ENCODE measurements around the gene NUP205. TPM values are rescaled to one million over a fixed set of nuclear protein-coding genes. Genes with fewer than 3 reads are reported as not detected.
"Not testable (repeated sequence)": the region's sequence is repeated elsewhere in the genome, so short reads cannot be mapped to it uniquely, and the experiment has no call there.

Gene NUP205
- total RNA-seq, 1 donor from 2014 or later, result 91.6 TPM

DNA sequence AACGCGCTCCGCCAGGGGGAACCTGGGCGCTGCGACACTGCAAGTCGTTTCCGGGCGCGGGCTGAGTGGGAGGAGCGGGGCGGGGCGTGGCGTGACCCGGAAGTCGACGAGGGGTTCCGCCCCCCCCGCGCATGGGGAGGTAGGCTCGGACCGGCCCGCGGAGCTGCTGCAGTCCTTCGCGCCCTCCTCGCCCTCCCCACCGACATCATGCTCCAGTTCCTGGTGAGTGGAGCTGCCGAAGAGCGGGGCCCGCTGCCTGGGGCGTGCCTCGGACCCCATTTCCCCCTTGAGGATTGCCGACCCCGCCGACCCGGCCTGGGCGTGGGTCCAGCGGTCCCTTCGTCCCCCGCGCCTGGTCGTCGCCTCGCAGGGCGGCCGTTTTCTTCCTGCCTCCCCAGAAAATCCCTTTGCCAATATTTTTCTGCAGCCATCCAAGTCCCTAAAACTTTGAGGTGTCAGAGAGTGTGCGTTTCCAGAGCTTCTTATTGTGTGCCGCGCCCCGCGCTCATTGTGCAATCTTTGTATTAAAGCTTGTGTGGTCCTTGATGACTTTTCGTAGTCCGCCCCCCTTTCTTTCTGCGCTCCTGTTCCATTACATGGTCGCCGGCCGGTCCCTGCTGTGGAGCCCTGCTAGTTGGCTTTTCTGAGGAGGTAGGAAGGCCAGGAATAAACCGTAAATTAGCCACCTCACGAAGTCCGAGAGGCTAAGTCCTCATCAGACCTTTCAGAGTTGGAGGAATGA lies 104.8 kb downstream of the NUP205 start, which contains the start of gene STMP1:
STMP1 (plus strand) TSS at position 142 of the 742 bp plus-strand sequence.
- peak within 1 kb of the TSS; percentile 96 for H3K4me3 ChIP-seq (ENCODE audit: low read depth, low read length)
- TF ChIP-seq, protein P1, sequence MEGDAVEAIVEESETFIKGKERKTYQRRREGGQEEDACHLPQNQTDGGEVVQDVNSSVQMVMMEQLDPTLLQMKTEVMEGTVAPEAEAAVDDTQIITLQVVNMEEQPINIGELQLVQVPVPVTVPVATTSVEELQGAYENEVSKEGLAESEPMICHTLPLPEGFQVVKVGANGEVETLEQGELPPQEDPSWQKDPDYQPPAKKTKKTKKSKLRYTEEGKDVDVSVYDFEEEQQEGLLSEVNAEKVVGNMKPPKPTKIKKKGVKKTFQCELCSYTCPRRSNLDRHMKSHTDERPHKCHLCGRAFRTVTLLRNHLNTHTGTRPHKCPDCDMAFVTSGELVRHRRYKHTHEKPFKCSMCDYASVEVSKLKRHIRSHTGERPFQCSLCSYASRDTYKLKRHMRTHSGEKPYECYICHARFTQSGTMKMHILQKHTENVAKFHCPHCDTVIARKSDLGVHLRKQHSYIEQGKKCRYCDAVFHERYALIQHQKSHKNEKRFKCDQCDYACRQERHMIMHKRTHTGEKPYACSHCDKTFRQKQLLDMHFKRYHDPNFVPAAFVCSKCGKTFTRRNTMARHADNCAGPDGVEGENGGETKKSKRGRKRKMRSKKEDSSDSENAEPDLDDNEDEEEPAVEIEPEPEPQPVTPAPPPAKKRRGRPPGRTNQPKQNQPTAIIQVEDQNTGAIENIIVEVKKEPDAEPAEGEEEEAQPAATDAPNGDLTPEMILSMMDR (conservative IDR thresholded peaks at IDR 0.05; ENCODE audit: low read depth, low read length), result peak; percentile 55

DNA sequence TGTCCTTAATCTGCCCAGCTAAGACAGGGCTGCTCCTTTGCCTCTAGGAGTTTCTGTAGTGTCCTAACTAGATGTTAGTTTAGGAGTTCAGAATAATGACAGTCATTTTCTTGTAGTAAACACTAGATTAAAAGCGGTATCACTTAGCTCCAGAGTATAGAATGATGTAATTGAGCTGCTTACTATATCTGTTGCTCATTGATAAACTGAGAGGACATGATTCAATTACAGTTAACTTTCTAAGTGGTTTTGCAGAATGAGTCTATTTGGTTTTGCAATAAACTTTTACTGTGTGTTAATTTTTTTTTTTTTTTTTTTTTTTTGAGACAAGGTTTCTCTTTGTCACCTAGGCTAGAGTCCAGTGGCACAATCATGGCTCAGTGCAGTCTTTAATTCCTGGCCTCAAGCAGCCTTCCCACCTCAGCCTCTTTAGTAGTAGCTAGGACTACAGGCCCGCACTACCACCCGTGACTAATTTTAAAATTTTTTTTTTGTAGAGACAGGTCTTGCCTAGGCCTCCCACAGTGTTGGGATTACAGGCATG lies 106.4 kb downstream of the NUP205 start:
- TF ChIP-seq, protein P1 (conservative IDR thresholded peaks at IDR 0.05; ENCODE audit: low read depth, low read length), result no peak
- H3K4me3 ChIP-seq (ENCODE audit: low read depth, low read length), result no peak overlapping the region
- no peak for DNase-seq (ENCODE audit: low read depth)

More for the DNA sequence above, 104.8 kb downstream of the NUP205 start, which contains the start of gene STMP1:
- no peak for DNase-seq (ENCODE audit: low read depth)

DNA sequence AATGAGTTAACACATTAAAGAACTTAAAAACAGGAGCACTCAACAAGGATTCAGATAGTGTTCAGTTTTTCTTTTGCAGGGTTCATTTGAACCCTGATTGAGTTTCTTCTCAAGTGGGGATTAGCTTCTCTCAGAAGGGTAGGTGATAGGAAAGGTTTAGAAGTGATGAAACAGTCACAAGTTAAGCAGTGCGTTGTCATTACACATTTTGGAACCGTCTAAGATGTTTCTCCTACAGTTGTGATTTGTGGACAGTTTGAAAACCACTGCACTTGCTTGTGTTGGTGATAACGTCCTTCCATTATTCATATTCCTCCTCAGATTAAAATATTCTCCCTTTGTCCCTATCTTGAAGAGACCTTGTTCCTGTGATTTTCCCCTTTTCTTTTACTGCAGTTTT lies 107.3 kb downstream of the NUP205 start:
- no peak overlapping the region for H3K4me3 ChIP-seq (ENCODE audit: low read depth, low read length)
- TF ChIP-seq, protein P1 (conservative IDR thresholded peaks at IDR 0.05; ENCODE audit: low read depth, low read length), result no peak
- DNase-seq (ENCODE audit: low read depth), result no peak

DNA sequence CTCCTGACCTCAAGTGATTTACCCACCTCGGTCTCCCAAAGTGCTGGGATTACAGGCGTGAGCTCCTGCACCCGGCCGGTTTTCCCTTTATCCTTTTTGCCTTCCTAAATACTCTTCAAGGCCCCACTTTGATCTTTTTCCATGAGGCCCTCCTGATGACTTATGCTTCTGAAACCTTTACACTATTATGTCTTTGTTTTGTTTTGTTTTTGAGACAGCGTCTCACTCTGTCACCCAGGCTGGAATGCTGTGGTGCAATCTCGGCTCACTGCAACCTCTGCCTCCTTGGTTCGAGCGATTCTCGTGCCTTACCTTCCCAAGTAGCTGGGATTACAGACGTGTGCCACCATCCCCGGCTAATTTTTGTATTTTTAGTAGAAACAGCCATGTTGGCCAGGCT lies 108.4 kb downstream of the NUP205 start:
- TF ChIP-seq, protein P1 (conservative IDR thresholded peaks at IDR 0.05; ENCODE audit: low read depth, low read length), result no peak
- DNase-seq (ENCODE audit: low read depth), result no peak
- H3K4me3 ChIP-seq (ENCODE audit: low read depth, low read length), result no peak overlapping the region

DNA sequence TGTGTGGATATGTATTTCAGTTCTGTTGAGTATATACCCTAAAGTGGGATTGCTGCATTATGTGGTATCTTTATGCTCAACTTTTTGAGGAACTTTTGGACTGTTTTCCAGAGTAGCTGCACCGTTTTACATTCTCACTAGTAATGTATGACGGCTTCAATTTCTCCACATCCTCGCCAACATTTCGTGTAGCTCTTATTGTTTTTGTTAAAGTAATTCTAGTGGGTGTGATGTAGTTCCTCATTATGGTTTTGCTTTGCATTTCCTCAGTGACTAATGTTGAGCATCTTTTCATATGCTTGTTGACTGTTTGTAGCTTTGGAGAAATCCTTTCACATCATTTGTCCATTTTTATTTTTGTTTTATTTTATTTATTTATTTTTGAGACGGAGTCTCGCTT lies 109.1 kb downstream of the NUP205 start:
- DNase-seq (ENCODE audit: low read depth), result no peak
- TF ChIP-seq, protein P1 (conservative IDR thresholded peaks at IDR 0.05; ENCODE audit: low read depth, low read length), result no peak
- H3K4me3 ChIP-seq (ENCODE audit: low read depth, low read length), result no peak overlapping the region

DNA sequence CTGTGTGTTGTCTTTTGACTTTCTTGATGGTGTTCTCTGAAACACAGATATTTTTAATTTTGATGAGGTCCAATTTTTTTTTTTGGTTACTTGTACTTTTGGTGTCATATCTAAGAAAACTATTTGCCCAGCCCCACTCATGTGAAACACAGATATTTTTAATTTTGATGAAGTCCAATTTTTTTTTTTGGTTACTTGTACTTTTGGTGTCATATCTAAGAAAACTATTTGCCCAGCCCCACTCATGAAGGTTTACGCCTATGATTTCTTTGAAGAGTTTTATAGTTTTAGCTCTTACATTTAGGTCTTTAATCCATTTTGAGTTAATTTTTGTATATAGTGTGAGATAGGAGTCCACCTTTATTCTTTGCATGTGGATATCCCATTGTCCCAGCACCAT lies 109.9 kb downstream of the NUP205 start:
- not testable (repeated sequence) for DNase-seq (ENCODE audit: low read depth); H3K4me3 ChIP-seq (ENCODE audit: low read depth, low read length)

DNA sequence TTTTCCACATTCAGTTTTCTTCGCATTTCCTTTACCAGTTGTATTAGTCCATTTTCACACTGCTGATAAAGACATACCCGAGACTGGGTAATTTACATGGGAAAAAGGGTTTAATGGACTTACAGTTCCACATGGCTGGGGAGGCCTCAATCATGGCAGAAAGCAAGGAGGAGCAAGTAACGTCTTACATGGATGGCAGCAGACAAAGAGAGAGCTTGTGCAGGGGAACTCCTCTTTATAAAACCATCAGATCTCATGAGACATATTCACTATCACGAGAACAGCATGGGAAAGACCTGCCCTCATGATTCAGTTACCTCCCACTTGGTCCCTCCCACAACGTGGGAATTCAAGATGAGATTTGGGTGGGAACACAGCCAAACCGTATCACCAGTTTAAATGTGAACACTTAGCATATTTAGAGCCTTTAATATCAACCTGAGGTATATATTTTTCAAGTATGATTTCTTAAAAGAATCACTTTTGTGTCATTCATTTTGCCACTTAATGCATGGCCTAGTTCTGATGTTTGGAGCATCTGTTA lies 111.2 kb downstream of the NUP205 start:
- H3K4me3 ChIP-seq (ENCODE audit: low read depth, low read length); DNase-seq (ENCODE audit: low read depth): not testable (repeated sequence)

DNA sequence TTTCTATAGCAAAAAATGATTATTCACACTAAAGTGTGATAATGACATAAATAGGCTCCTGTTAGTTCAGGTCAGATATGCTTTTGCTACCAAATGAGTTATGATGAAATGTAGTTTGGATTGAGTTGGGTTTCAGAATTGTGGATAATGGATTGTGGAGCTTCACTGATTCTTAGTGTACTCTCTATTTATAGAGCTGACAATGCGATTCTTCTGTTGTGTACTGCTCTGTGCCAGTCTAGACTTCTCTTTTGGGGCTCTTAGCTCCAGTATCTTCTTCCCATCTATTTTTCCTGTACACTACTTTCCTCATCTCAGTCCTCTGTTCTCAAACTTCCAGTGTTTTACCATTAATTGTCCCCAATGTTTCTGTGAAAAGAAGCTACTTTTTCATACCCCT lies 112.1 kb downstream of the NUP205 start:
- H3K4me3 ChIP-seq (ENCODE audit: low read depth, low read length), result no peak overlapping the region
- no peak for DNase-seq (ENCODE audit: low read depth)
- TF ChIP-seq, protein P1 (conservative IDR thresholded peaks at IDR 0.05; ENCODE audit: low read depth, low read length), result no peak
